HG02840 (cell line): ENCODE results near the gene C3orf18.

Source experiments
- ATAC-seq: cut with Tn5 transposase; IDR thresholded peaks from one replicate; pipeline ENCODE4 v1.9.1; 2021; ENCODE audit warnings: mild to moderate bottlenecking, moderate library complexity, moderate number of reproducible peaks; ENCODE audit not compliant: unreplicated experiment, low FRiP score

The C3orf18 gene

GRCh38 chr3:50567386-50568167, at the start of gene C3orf18:
Gene C3orf18 (minus strand): TSS chr3:50567747. CDS start chr3:50565699, 2,048 bp downstream.
- ATAC-seq = peak; percentile 74

- peak; percentile 69 for ATAC-seq
These were observed 49.2 kb upstream of the C3orf18 start for GRCh38 chr3:50616770-50617095.

GRCh38 chr3:50616003-50616769, 48.6 kb upstream of the C3orf18 start:
- ATAC-seq = peak; percentile 19

GRCh38 chr3:50615190-50615589, 47.6 kb upstream of the C3orf18 start:
- ATAC-seq = no peak

- ATAC-seq = no peak
These were observed 45.7 kb upstream of the C3orf18 start for GRCh38 chr3:50612970-50613846.

GRCh38 chr3:50612234-50612882, 44.8 kb upstream of the C3orf18 start:
- ATAC-seq = no peak

- peak; percentile 78 for ATAC-seq
These were observed 44.1 kb upstream of the C3orf18 start, which contains the start of gene CISH for GRCh38 chr3:50611464-50612233. Gene CISH (minus strand): TSS chr3:50611774. CDS start chr3:50611650, 124 bp downstream.

- no peak for ATAC-seq
These were observed 43.5 kb upstream of the C3orf18 start for GRCh38 chr3:50610992-50611463.

- ATAC-seq = no peak
These were observed 42.8 kb upstream of the C3orf18 start for GRCh38 chr3:50610181-50610971.

- ATAC-seq = no peak
These were observed 42.2 kb upstream of the C3orf18 start for GRCh38 chr3:50609763-50610085.

- no peak for ATAC-seq
These were observed 41.7 kb upstream of the C3orf18 start for GRCh38 chr3:50609071-50609762.

- ATAC-seq = no peak
These were observed 40.7 kb upstream of the C3orf18 start for GRCh38 chr3:50608278-50608677.

- ATAC-seq = no peak
These were observed 39.9 kb upstream of the C3orf18 start for GRCh38 chr3:50607271-50608091.

- ATAC-seq = no peak
These were observed 39.0 kb upstream of the C3orf18 start for GRCh38 chr3:50606596-50606995.

GRCh38 chr3:50605901-50606326, 38.4 kb upstream of the C3orf18 start:
- ATAC-seq = no peak

GRCh38 chr3:50604628-50605588, 37.4 kb upstream of the C3orf18 start:
- ATAC-seq = no peak
